H9 (cell line): ENCODE results near the gene DTWD2. TPM values are rescaled to one million over a fixed set of nuclear protein-coding genes. Genes with fewer than 3 reads are reported as not detected.

Experiments used
- DNase-seq: peaks from one replicate; pipeline ENCODE4 v3.0.0-alpha.2; 2017
- H2AFZ ChIP-seq: one replicate; pipeline ENCODE4 v1.6.1; 2013; ENCODE audit warnings: mild to moderate bottlenecking, low read length, control low read depth, moderate library complexity
- H2AK5ac ChIP-seq: 2 replicates; pipeline ENCODE4 v1.6.1; 2013; ENCODE audit warnings: low read length, control low read depth, mixed read lengths; ENCODE audit not compliant: insufficient read length
- H2BK120ac ChIP-seq: one replicate; pipeline ENCODE4 v1.6.1; 2013; ENCODE audit warnings: low read depth, mild to moderate bottlenecking, low read length, control low read depth, inconsistent platforms; ENCODE audit not compliant: poor library complexity, severe bottlenecking
- H2BK12ac ChIP-seq: 2 replicates; pipeline ENCODE4 v1.6.1; 2013; ENCODE audit warnings: low read length, control low read depth, mixed read lengths, low read depth; ENCODE audit not compliant: insufficient read length
- H2BK15ac ChIP-seq: 2 replicates; pipeline ENCODE4 v1.6.1; 2013; ENCODE audit warnings: low read depth, low read length, control low read depth
- H2BK20ac ChIP-seq: one replicate; pipeline ENCODE4 v1.6.1; 2013; ENCODE audit warnings: low read depth, mild to moderate bottlenecking, low read length, control low read depth, inconsistent platforms; ENCODE audit not compliant: poor library complexity, severe bottlenecking
- H2BK5ac ChIP-seq: 2 replicates; pipeline ENCODE4 v1.6.1; 2013; ENCODE audit warnings: low read length, control low read depth, mixed read lengths; ENCODE audit not compliant: insufficient read length
- H3K14ac ChIP-seq: 2 replicates; pipeline ENCODE4 v1.6.1; 2013; ENCODE audit warnings: low read length, control low read depth; ENCODE audit not compliant: insufficient read depth
- H3K18ac ChIP-seq: 2 replicates; pipeline ENCODE4 v1.6.1; 2013; ENCODE audit warnings: low read depth, mild to moderate bottlenecking, mixed read lengths, low read length, control low read depth; ENCODE audit not compliant: insufficient read length
- H3K23ac ChIP-seq: 2 replicates; pipeline ENCODE4 v1.6.1; 2013; ENCODE audit warnings: low read length, control low read depth, mixed read lengths, low read depth; ENCODE audit not compliant: insufficient read length
- H3K23me2 ChIP-seq: 2 replicates; pipeline ENCODE4 v1.6.1; 2013; ENCODE audit warnings: low read depth, mild to moderate bottlenecking, mixed read lengths, low read length, control low read depth; ENCODE audit not compliant: insufficient read length, poor library complexity, severe bottlenecking
- H3K27ac ChIP-seq: 2 replicates; pipeline ENCODE4 v1.5.1; 2013; ENCODE audit warnings: low read length, control low read depth, mixed read lengths, low read depth; ENCODE audit not compliant: insufficient read length
- H3K27me3 ChIP-seq: 2 replicates; pipeline ENCODE4 v1.6.1; 2013; ENCODE audit warnings: low read length, control low read depth, inconsistent platforms; ENCODE audit not compliant: insufficient read depth
- H3K4ac ChIP-seq: 2 replicates; pipeline ENCODE4 v1.6.1; 2013; ENCODE audit warnings: low read depth, mild to moderate bottlenecking, control low read depth, inconsistent platforms, low read length, moderate library complexity
- H3K4me1 ChIP-seq: 2 replicates; pipeline ENCODE4 v1.6.1; 2013; ENCODE audit warnings: low read length, control low read depth, inconsistent platforms; ENCODE audit not compliant: insufficient read depth
- H3K4me2 ChIP-seq: 2 replicates; pipeline ENCODE4 v1.6.1; 2013; ENCODE audit warnings: low read length, control low read depth, mixed read lengths; ENCODE audit not compliant: insufficient read length, insufficient read depth
- H3K56ac ChIP-seq: 2 replicates; pipeline ENCODE4 v1.6.1; 2013; ENCODE audit warnings: low read depth, mild to moderate bottlenecking, mixed read lengths, low read length, control low read depth; ENCODE audit not compliant: insufficient read length
- H3K79me1 ChIP-seq: 2 replicates; pipeline ENCODE4 v1.6.1; 2013; ENCODE audit warnings: low read depth, mild to moderate bottlenecking, moderate library complexity, low read length, control low read depth, inconsistent platforms; ENCODE audit not compliant: insufficient read depth, poor library complexity, severe bottlenecking
- H3K79me2 ChIP-seq: 2 replicates; pipeline ENCODE4 v1.6.1; 2013; ENCODE audit warnings: low read length, control low read depth, inconsistent platforms; ENCODE audit not compliant: insufficient read depth
- H3K9ac ChIP-seq: 2 replicates; pipeline ENCODE4 v1.6.1; 2013; ENCODE audit warnings: low read length, control low read depth, mixed read lengths; ENCODE audit not compliant: insufficient read length; ENCODE audit errors: extremely low read depth
- H3K9me3 ChIP-seq: one replicate; pipeline ENCODE4 v1.6.1; 2013; ENCODE audit warnings: low read depth, low read length, inconsistent platforms; ENCODE audit not compliant: control insufficient read depth
- H3T11ph ChIP-seq: one replicate; pipeline ENCODE4 v1.6.1; 2013; ENCODE audit warnings: mild to moderate bottlenecking, low read length, control low read depth, inconsistent platforms
- H4K20me1 ChIP-seq: one replicate; pipeline ENCODE4 v1.6.1; 2013; ENCODE audit not compliant: control insufficient read depth, insufficient read length, insufficient read depth
- H4K5ac ChIP-seq: 2 replicates; pipeline ENCODE4 v1.6.1; 2013; ENCODE audit warnings: low read depth, mild to moderate bottlenecking, mixed read lengths, low read length, control low read depth; ENCODE audit not compliant: insufficient read length
- H4K8ac ChIP-seq: replicated peaks from 2 replicates; pipeline ENCODE4 v1.6.1; 2013; ENCODE audit warnings: low read length, control low read depth, mixed read lengths, low read depth; ENCODE audit not compliant: insufficient read length
- H4K91ac ChIP-seq: 2 replicates; pipeline ENCODE4 v1.6.1; 2013; ENCODE audit warnings: low read depth, mild to moderate bottlenecking, moderate library complexity, mixed read lengths, low read length, control low read depth; ENCODE audit not compliant: insufficient read length
- H3K27ac Mint-ChIP-seq, 3 experiments: 2 replicates in 2 of 3; 3 replicates in 1 of 3; pipeline ENCODE4 v1.8.0; 2020 to 2021; ENCODE audit warnings: mixed read lengths in 3 of 3, mild to moderate bottlenecking in 1 of 3, moderate library complexity in 1 of 3
- H3K27me3 Mint-ChIP-seq: 2 replicates; pipeline ENCODE4 v1.8.0; 2021; ENCODE audit warnings: low read depth, mild to moderate bottlenecking, moderate library complexity, mixed read lengths
- H3K36me3 Mint-ChIP-seq, 3 experiments: 2 replicates in 2 of 3; 3 replicates in 1 of 3; pipeline ENCODE4 v1.8.0; 2020 to 2021; ENCODE audit warnings: low read depth in 3 of 3, mixed read lengths in 3 of 3; ENCODE audit not compliant: insufficient read depth in 1 of 3
- H3K4me1 Mint-ChIP-seq, 2 experiments: 2 replicates each; pipeline ENCODE4 v1.8.0; 2020; ENCODE audit warnings: mixed read lengths in 2 of 2
- H3K4me3 Mint-ChIP-seq, 2 experiments: 2 replicates in 1 of 2; 3 replicates in 1 of 2; pipeline ENCODE4 v1.8.0; 2020 to 2021; ENCODE audit warnings: mild to moderate bottlenecking in 2 of 2, mixed read lengths in 2 of 2, moderate library complexity in 1 of 2
- H3K9me3 Mint-ChIP-seq, 2 experiments: 2 replicates in 1 of 2; 3 replicates in 1 of 2; pipeline ENCODE4 v1.8.0; 2020; ENCODE audit warnings: mild to moderate bottlenecking in 2 of 2, mixed read lengths in 2 of 2, moderate library complexity in 1 of 2
- WGBS: extraction: QIAGEN DNeasy Blood & Tissue Kit; methylation state at CpG from one replicate; pipeline ENCODE4 v1.1.7; 2013; ENCODE audit warnings: missing lambda C conversion rate, low lambda C conversion rate, mixed read lengths; ENCODE audit not compliant: insufficient read length; ENCODE audit errors: extremely low coverage; 5-methylcytosine and 5-hydroxymethylcytosine counted together
- total RNA-seq: library from RNA; stranded (reverse); gene quantifications from 2 replicates; pipeline ENCODE4 v1.2.1, GENCODE V29; 2021
- TF ChIP-seq, protein P1 (sequence below): fragments of 200-600 bp; sonication (generic); conservative IDR thresholded peaks from 3 replicates; pipeline ENCODE4 v1.8.0; 2021; ENCODE audit warnings: antibody characterized with exemption, mild to moderate bottlenecking

The DTWD2 gene
- total RNA-seq, 1 experiment from 2014 or later, result 10.8 TPM

DNA sequence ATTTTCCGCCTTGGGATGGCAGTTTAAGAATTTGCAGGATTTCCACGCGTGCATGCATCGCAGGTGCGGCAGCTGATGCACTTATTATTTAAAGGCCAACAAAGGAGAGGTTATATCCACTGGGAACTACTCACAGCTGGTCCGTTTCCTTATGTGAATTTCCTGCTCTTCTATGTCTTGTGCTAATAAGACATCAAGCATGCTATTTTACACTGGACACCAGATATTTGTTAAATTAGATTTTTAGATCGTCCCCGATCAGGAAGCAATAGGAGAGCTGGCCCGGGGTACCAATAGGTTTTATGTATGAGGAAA lies 476 bp upstream of the DTWD2 start:
- Histone ChIP-seq H3K4me2 (peak overlapping the region; percentile 68), H3K27ac (no peak overlapping the region), H4K5ac (no peak overlapping the region), H2BK12ac (no peak overlapping the region), H3K23ac (no peak overlapping the region), H4K91ac (no peak overlapping the region), H4K20me1 (no peaks in the 10 kb centered on the region), H3K27me3 (no peaks in the 10 kb centered on the region), H2AK5ac (no peak overlapping the region), H3K14ac (no peak overlapping the region), H3K4me1 (no peaks in the 10 kb centered on the region), H3K4ac (no peak overlapping the region), H2BK5ac (no peak overlapping the region), H2BK20ac (no peak overlapping the region), H2AFZ (no peak overlapping the region), H3K9ac (peak overlapping the region; percentile 21), H3K18ac (no peak overlapping the region), H3K9me3 (no peaks in the 10 kb centered on the region), H3K79me2 (no peaks in the 10 kb centered on the region), H3K56ac (no peak overlapping the region), H2BK120ac (no peak overlapping the region), H3K23me2 (no peaks in the 10 kb centered on the region), H2BK15ac (no peak overlapping the region), H3T11ph (no peak overlapping the region), H3K79me1 (no peaks in the 10 kb centered on the region), H4K8ac (no peak overlapping the region)
- peaks cover 1 to 5% (median 3%) of the 10 kb centered on the region in 3 experiments; a peak in 5 of 7 replicates for H3K36me3 Mint-ChIP-seq
- TF ChIP-seq, protein P1, sequence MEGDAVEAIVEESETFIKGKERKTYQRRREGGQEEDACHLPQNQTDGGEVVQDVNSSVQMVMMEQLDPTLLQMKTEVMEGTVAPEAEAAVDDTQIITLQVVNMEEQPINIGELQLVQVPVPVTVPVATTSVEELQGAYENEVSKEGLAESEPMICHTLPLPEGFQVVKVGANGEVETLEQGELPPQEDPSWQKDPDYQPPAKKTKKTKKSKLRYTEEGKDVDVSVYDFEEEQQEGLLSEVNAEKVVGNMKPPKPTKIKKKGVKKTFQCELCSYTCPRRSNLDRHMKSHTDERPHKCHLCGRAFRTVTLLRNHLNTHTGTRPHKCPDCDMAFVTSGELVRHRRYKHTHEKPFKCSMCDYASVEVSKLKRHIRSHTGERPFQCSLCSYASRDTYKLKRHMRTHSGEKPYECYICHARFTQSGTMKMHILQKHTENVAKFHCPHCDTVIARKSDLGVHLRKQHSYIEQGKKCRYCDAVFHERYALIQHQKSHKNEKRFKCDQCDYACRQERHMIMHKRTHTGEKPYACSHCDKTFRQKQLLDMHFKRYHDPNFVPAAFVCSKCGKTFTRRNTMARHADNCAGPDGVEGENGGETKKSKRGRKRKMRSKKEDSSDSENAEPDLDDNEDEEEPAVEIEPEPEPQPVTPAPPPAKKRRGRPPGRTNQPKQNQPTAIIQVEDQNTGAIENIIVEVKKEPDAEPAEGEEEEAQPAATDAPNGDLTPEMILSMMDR, result no peak
- no CpG with 5 or more reads among the region's 9 CpGs for WGBS
- no peaks in the 10 kb centered on the region; the same call in 1 of the 2 replicates for H3K27me3 Mint-ChIP-seq
- no peak for DNase-seq
- 0 out of 7 replicates have a peak overlapping the region, but pooled peaks of 1 of the 3 experiments have one; percentile 57 for H3K27ac Mint-ChIP-seq
- H3K4me3 Mint-ChIP-seq, result peak overlapping the region; percentile 68 to 70
- H3K4me1 Mint-ChIP-seq, result peaks cover 12 to 13% of the 10 kb centered on the region in 2 experiments
- peaks cover 6 to 14% of the 10 kb centered on the region in 2 experiments; a peak in 4 of 5 replicates for H3K9me3 Mint-ChIP-seq
